Measurements from ENCODE around the gene COL6A3. TPM values are rescaled to one million over a fixed set of nuclear protein-coding genes. Genes with fewer than 3 reads are reported as not detected.

The COL6A3 gene
- total and polyA plus RNA-seq, 7 experiments from 2014 or later = 0.02 to 3.1 (median 2.2) TPM

GRCh38 chr2:237425320-237425719, 11.4 kb upstream of the COL6A3 start:
- DNase-seq (no peak), ATAC-seq (no peak)
- H3K36me3 ChIP-seq (ENCODE audit: control insufficient read depth in 2 of 3, insufficient read depth in 3 of 3, low read length in 3 of 3) = no peaks in the 10 kb centered on the region
- Mint-ChIP-seq H3K27ac (peak overlapping the region in 4 of 9 donors; percentile 17 to 81 (median 50)), H3K27me3 (peaks cover 0 to 8% (median 0%) of the 10 kb centered on the region in 5 donors), H3K36me3 (peaks cover 0 to 2% (median 0%) of the 10 kb centered on the region in 5 donors), H3K9me3 (peaks cover 0 to 6% (median 0%) of the 10 kb centered on the region in 11 donors), H3K4me1 (peaks cover 42 to 90% (median 82%) of the 10 kb centered on the region in 7 donors), H3K4me3 (peak overlapping the region in 1 of 10 donors; percentile 37)
- intact Hi-C loops (cut with micrococcal nuclease) = loop anchor here in 1 of 2 donors (10.0 kb wide), 1 partner anchor 179 kb away; no protein-coding TSS in a partner anchor
- no peak overlapping the region for H3K4me3 ChIP-seq (ENCODE audit: low read length)
- H3K9me3 ChIP-seq (ENCODE audit: control insufficient read depth in 2 of 3, low read length in 3 of 3) = no peaks in the 10 kb centered on the region
- ChIA-PET POLR2A (interaction anchor here (0.8 kb wide), 1 partner anchor 43 kb away, joined by 3 read pairs; no protein-coding TSS in a partner anchor), CTCF (interaction anchor here (0.8 kb wide), 1 partner anchor 51 kb away, joined by 3 read pairs; no protein-coding TSS in a partner anchor)
- H3K27ac ChIP-seq (ENCODE audit: low read depth, low read length) = no peak overlapping the region
- H3K27me3 ChIP-seq (ENCODE audit: control insufficient read depth in 2 of 2, insufficient read depth in 2 of 2, low read length in 2 of 2) = no peaks in the 10 kb centered on the region
- peaks cover 28 to 37% of the 10 kb centered on the region in 2 donors for H3K4me1 ChIP-seq (ENCODE audit: control insufficient read depth in 2 of 2, insufficient read depth in 2 of 2, low read length in 2 of 2)

- no peak overlapping the region for H3K27ac ChIP-seq (ENCODE audit: low read depth, low read length)
Observed at GRCh38 chr2:237424544-237424943, 10.6 kb upstream of the COL6A3 start.

GRCh38 chr2:237423891-237424290, 9.9 kb upstream of the COL6A3 start:
- H3K27me3 Mint-ChIP-seq = peaks cover 0 to 11% (median 0%) of the 10 kb centered on the region in 5 donors

More at GRCh38 chr2:237424544-237424943, 10.6 kb upstream of the COL6A3 start:
- H3K36me3 ChIP-seq (ENCODE audit: control insufficient read depth in 2 of 3, insufficient read depth in 3 of 3, low read length in 3 of 3) = no peaks in the 10 kb centered on the region
- H3K36me3 Mint-ChIP-seq = peaks cover 0 to 2% (median 0%) of the 10 kb centered on the region in 5 donors
- CTCF ChIA-PET = interaction anchor here (0.8 to 6.4 kb wide), 6 partner anchors 10 to 74 kb away, joined by 3 to 79 read pairs (median 3); no protein-coding TSS in a partner anchor
- H3K27me3 Mint-ChIP-seq = peaks cover 0 to 11% (median 0%) of the 10 kb centered on the region in 5 donors
- peaks cover 26 to 29% of the 10 kb centered on the region in 2 donors for H3K4me1 ChIP-seq (ENCODE audit: control insufficient read depth in 2 of 2, insufficient read depth in 2 of 2, low read length in 2 of 2)
- ATAC-seq (no peak), DNase-seq (no peak)
- H3K9me3 ChIP-seq (ENCODE audit: control insufficient read depth in 2 of 3, low read length in 3 of 3) = no peaks in the 10 kb centered on the region
- peak overlapping the region in 1 of 10 donors; percentile 31 for H3K4me3 Mint-ChIP-seq
- intact Hi-C loops (cut with micrococcal nuclease) = loop anchor here in 1 of 2 donors (10.0 kb wide), 1 partner anchor 180 kb away; no protein-coding TSS in a partner anchor
- no peak overlapping the region for H3K4me3 ChIP-seq (ENCODE audit: low read length)
- POLR2A ChIA-PET = interaction anchor here (0.8 to 1.1 kb wide), 2 partner anchors 10 to 43 kb away, joined by 3 read pairs; no protein-coding TSS in a partner anchor
- peaks cover 0 to 6% (median 0%) of the 10 kb centered on the region in 11 donors for H3K9me3 Mint-ChIP-seq
- peak overlapping the region in 6 of 9 donors; percentile 5 to 73 (median 46) for H3K27ac Mint-ChIP-seq
- no peaks in the 10 kb centered on the region for H3K27me3 ChIP-seq (ENCODE audit: control insufficient read depth in 2 of 2, insufficient read depth in 2 of 2, low read length in 2 of 2)
- H3K4me1 Mint-ChIP-seq = peaks cover 39 to 87% (median 79%) of the 10 kb centered on the region in 7 donors

GRCh38 chr2:237422309-237422708, 8.3 kb upstream of the COL6A3 start:
- CTCF ChIA-PET = interaction anchor here (0.7 to 6.4 kb wide), 14 partner anchors 7 to 268 kb away, joined by 3 to 147 read pairs (median 8); no protein-coding TSS in a partner anchor
- Mint-ChIP-seq H3K4me1 (peaks cover 18 to 65% (median 57%) of the 10 kb centered on the region in 7 donors), H3K36me3 (no peaks in the 10 kb centered on the region), H3K27me3 (peaks cover 0 to 11% (median 0%) of the 10 kb centered on the region in 5 donors), H3K4me3 (peak overlapping the region in 8 of 10 donors; percentile 1 to 69 (median 38)), H3K9me3 (no peaks in the 10 kb centered on the region), H3K27ac (peak overlapping the region in 5 of 9 donors; percentile 17 to 85 (median 36))
- POLR2A ChIA-PET = interaction anchor here (1.1 to 2.6 kb wide), 6 partner anchors 8 to 53 kb away, joined by 3 to 35 read pairs (median 11); no protein-coding TSS in a partner anchor
- ATAC-seq = no peak
- no peak overlapping the region for H3K4me3 ChIP-seq (ENCODE audit: low read length)
- H3K27ac ChIP-seq (ENCODE audit: low read depth, low read length) = no peak overlapping the region
- DNase-seq = no peak
- intact Hi-C loops (cut with micrococcal nuclease) = loop anchor here in 1 of 2 donors (10.0 kb wide), 1 partner anchor 182 kb away; no protein-coding TSS in a partner anchor
- H3K9me3 ChIP-seq (ENCODE audit: control insufficient read depth in 2 of 3, low read length in 3 of 3) = no peaks in the 10 kb centered on the region
- H3K27me3 ChIP-seq (ENCODE audit: control insufficient read depth in 2 of 2, insufficient read depth in 2 of 2, low read length in 2 of 2) = no peaks in the 10 kb centered on the region
- no peaks in the 10 kb centered on the region for H3K36me3 ChIP-seq (ENCODE audit: control insufficient read depth in 2 of 3, insufficient read depth in 3 of 3, low read length in 3 of 3)
- H3K4me1 ChIP-seq (ENCODE audit: control insufficient read depth in 2 of 2, insufficient read depth in 2 of 2, low read length in 2 of 2) = peaks cover 9% of the 10 kb centered on the region in 2 donors

More at GRCh38 chr2:237423891-237424290, 9.9 kb upstream of the COL6A3 start:
- peaks cover 20 to 24% of the 10 kb centered on the region in 2 donors for H3K4me1 ChIP-seq (ENCODE audit: control insufficient read depth in 2 of 2, insufficient read depth in 2 of 2, low read length in 2 of 2)
- no peaks in the 10 kb centered on the region for H3K36me3 ChIP-seq (ENCODE audit: control insufficient read depth in 2 of 3, insufficient read depth in 3 of 3, low read length in 3 of 3)
- peaks cover 0 to 2% (median 0%) of the 10 kb centered on the region in 5 donors for H3K36me3 Mint-ChIP-seq
- POLR2A ChIA-PET = interaction anchor here (1.1 to 1.2 kb wide), 2 partner anchors 11 to 18 kb away, joined by 3 read pairs; no protein-coding TSS in a partner anchor
- DNase-seq = no peak
- no peaks in the 10 kb centered on the region for H3K9me3 ChIP-seq (ENCODE audit: control insufficient read depth in 2 of 3, low read length in 3 of 3)
- peak overlapping the region in 4 of 9 donors; percentile 22 to 73 (median 50) for H3K27ac Mint-ChIP-seq
- no peak overlapping the region for H3K4me3 ChIP-seq (ENCODE audit: low read length)
- intact Hi-C loops (cut with micrococcal nuclease) = loop anchor here in 1 of 2 donors (10.0 kb wide), 1 partner anchor 181 kb away; no protein-coding TSS in a partner anchor
- ATAC-seq = no peak
- H3K4me1 Mint-ChIP-seq = peaks cover 33 to 80% (median 72%) of the 10 kb centered on the region in 7 donors
- CTCF ChIA-PET = interaction anchor here (0.8 to 6.4 kb wide), 4 partner anchors 11 to 51 kb away, joined by 3 to 79 read pairs (median 20); no protein-coding TSS in a partner anchor
- no peaks in the 10 kb centered on the region for H3K27me3 ChIP-seq (ENCODE audit: control insufficient read depth in 2 of 2, insufficient read depth in 2 of 2, low read length in 2 of 2)
- peaks cover 0 to 6% (median 0%) of the 10 kb centered on the region in 11 donors for H3K9me3 Mint-ChIP-seq
- no peak overlapping the region for H3K4me3 Mint-ChIP-seq
- no peak overlapping the region for H3K27ac ChIP-seq (ENCODE audit: low read depth, low read length)

GRCh38 chr2:237421542-237422116, 7.7 kb upstream of the COL6A3 start:
- Mint-ChIP-seq H3K36me3 (no peaks in the 10 kb centered on the region), H3K27me3 (peaks cover 0 to 11% (median 0%) of the 10 kb centered on the region in 5 donors), H3K4me1 (peaks cover 11 to 58% (median 50%) of the 10 kb centered on the region in 7 donors), H3K4me3 (peak overlapping the region; percentile 51 to 77 (median 67)), H3K9me3 (no peaks in the 10 kb centered on the region), H3K27ac (peak overlapping the region in 7 of 9 donors; percentile 36 to 81 (median 70))
- intact Hi-C loops (cut with micrococcal nuclease) = loop anchor here (1.0 to 10.0 kb wide), 6 partner anchors 14 to 336 kb away; partner anchors contain the start of gene COPS8 (in 1 of the 2)
- DNase-seq (peak; percentile 57 to 81 (median 71)), ATAC-seq (peak; percentile 91)
- Histone ChIP-seq H3K4me1 (ENCODE audit: control insufficient read depth in 2 of 2, insufficient read depth in 2 of 2, low read length in 2 of 2) (peaks cover 9% of the 10 kb centered on the region in 2 donors), H3K27me3 (ENCODE audit: control insufficient read depth in 2 of 2, insufficient read depth in 2 of 2, low read length in 2 of 2) (no peaks in the 10 kb centered on the region), H3K36me3 (ENCODE audit: control insufficient read depth in 2 of 3, insufficient read depth in 3 of 3, low read length in 3 of 3) (no peaks in the 10 kb centered on the region), H3K27ac (ENCODE audit: low read depth, low read length) (no peak overlapping the region), H3K9me3 (ENCODE audit: control insufficient read depth in 2 of 3, low read length in 3 of 3) (no peaks in the 10 kb centered on the region), H3K4me3 (ENCODE audit: low read length) (peak overlapping the region; percentile 34)
- ChIA-PET POLR2A (interaction anchor here (0.6 to 2.6 kb wide), 9 partner anchors 9 to 53 kb away, joined by 3 to 35 read pairs (median 5); no protein-coding TSS in a partner anchor), CTCF (interaction anchor here (0.6 to 6.4 kb wide), 24 partner anchors 8 to 268 kb away, joined by 3 to 147 read pairs (median 6); no protein-coding TSS in a partner anchor)

- Mint-ChIP-seq H3K27ac (peak overlapping the region in 1 of 9 donors; percentile 65), H3K4me1 (peaks cover 6 to 26% (median 20%) of the 10 kb centered on the region in 7 donors), H3K4me3 (no peak overlapping the region), H3K36me3 (no peaks in the 10 kb centered on the region), H3K27me3 (peaks cover 0 to 9% (median 0%) of the 10 kb centered on the region in 5 donors), H3K9me3 (no peaks in the 10 kb centered on the region)
- ChIA-PET CTCF (interaction anchor here (1.6 to 6.4 kb wide), 5 partner anchors 8 to 57 kb away, joined by 3 to 147 read pairs (median 40); no protein-coding TSS in a partner anchor), POLR2A (interaction anchor here (0.8 kb wide), 1 partner anchor 12 kb away, joined by 3 read pairs; no protein-coding TSS in a partner anchor)
- H3K27me3 ChIP-seq (ENCODE audit: control insufficient read depth in 2 of 2, insufficient read depth in 2 of 2, low read length in 2 of 2) = no peaks in the 10 kb centered on the region
- H3K27ac ChIP-seq (ENCODE audit: low read depth, low read length) = no peak overlapping the region
- H3K4me3 ChIP-seq (ENCODE audit: low read length) = no peak overlapping the region
- ATAC-seq (no peak), DNase-seq (no peak)
- intact Hi-C loops (cut with micrococcal nuclease) = no loop called here
- peaks cover 9% of the 10 kb centered on the region in 2 donors for H3K4me1 ChIP-seq (ENCODE audit: control insufficient read depth in 2 of 2, insufficient read depth in 2 of 2, low read length in 2 of 2)
- no peaks in the 10 kb centered on the region for H3K9me3 ChIP-seq (ENCODE audit: control insufficient read depth in 2 of 3, low read length in 3 of 3)
- H3K36me3 ChIP-seq (ENCODE audit: control insufficient read depth in 2 of 3, insufficient read depth in 3 of 3, low read length in 3 of 3) = no peaks in the 10 kb centered on the region
Observed at GRCh38 chr2:237418300-237418699, 4.3 kb upstream of the COL6A3 start.

All from naive thymus-derived CD4-positive, alpha-beta T cell (primary cell).